Mesodermal cell (in vitro differentiated cells): Measurements from ENCODE around the gene PRKAR1B.
A peak's percentile ranks its signal among the peaks of the same experiment; 100 is the strongest.
"Not testable (repeated sequence)": the region's sequence is repeated elsewhere in the genome, so short reads cannot be mapped to it uniquely, and the experiment has no call there.

ENCODE experiments used
- H3K27ac ChIP-seq: 2 replicates; pipeline ENCODE4 v1.7.0; 2013; ENCODE audit warnings: mild to moderate bottlenecking, low read depth, low read length, moderate library complexity; ENCODE audit not compliant: severe bottlenecking
- H3K36me3 ChIP-seq: 2 replicates; pipeline ENCODE4 v1.7.1; 2013; ENCODE audit warnings: mild to moderate bottlenecking, low read length, moderate library complexity; ENCODE audit not compliant: control insufficient read depth, insufficient read depth
- H3K4me1 ChIP-seq: one replicate; pipeline ENCODE4 v1.7.1; 2013; ENCODE audit warnings: mild to moderate bottlenecking, low read length; ENCODE audit not compliant: insufficient read depth, control insufficient read depth, poor library complexity, severe bottlenecking
- H3K4me3 ChIP-seq: 2 replicates; pipeline ENCODE4 v1.7.0; 2013; ENCODE audit warnings: low read length, control low read depth, mild to moderate bottlenecking; ENCODE audit not compliant: insufficient read depth, poor library complexity, severe bottlenecking; ENCODE audit errors: extremely low read depth
- H3K9me3 ChIP-seq: 2 replicates; pipeline ENCODE4 v1.7.1; 2013; ENCODE audit warnings: mild to moderate bottlenecking, low read length, moderate library complexity; ENCODE audit not compliant: control insufficient read depth
- WGBS, 2 experiments: methylation state at CpG; one replicate each; pipeline ENCODE4 v1.1.5; 2013; ENCODE audit warnings: missing lambda C conversion rate in 2 of 2; ENCODE audit not compliant: insufficient coverage in 2 of 2; 5-methylcytosine and 5-hydroxymethylcytosine counted together

Gene PRKAR1B

DNA sequence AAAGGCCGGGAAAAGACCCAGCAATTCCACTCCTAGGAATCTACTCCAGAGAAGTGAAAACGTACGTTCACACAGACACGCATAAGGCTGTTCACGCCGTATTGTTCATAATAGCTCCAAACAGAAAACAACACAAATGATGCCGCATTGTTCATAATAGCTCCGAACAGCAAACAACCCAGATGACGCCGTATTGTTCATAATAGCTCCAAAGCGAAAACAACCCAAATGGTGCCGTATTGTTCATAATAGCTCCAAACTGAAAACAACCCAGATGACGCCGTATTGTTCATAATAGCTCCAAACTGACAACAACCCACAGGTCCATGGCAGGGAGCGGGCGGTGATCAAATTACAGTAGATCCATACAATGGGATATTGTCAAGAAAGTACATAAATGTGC, 85.8 kb downstream of the PRKAR1B start:
- H3K27ac ChIP-seq = no peak overlapping the region
- 86 to 93% methylated on average over 12 of the region's 16 CpGs for WGBS, 2 experiments
- no peaks in the 10 kb centered on the region for H3K4me1 ChIP-seq
- no peak overlapping the region for H3K4me3 ChIP-seq
- peaks cover 9% of the 10 kb centered on the region for H3K9me3 ChIP-seq
- H3K36me3 ChIP-seq = no peaks in the 10 kb centered on the region

DNA sequence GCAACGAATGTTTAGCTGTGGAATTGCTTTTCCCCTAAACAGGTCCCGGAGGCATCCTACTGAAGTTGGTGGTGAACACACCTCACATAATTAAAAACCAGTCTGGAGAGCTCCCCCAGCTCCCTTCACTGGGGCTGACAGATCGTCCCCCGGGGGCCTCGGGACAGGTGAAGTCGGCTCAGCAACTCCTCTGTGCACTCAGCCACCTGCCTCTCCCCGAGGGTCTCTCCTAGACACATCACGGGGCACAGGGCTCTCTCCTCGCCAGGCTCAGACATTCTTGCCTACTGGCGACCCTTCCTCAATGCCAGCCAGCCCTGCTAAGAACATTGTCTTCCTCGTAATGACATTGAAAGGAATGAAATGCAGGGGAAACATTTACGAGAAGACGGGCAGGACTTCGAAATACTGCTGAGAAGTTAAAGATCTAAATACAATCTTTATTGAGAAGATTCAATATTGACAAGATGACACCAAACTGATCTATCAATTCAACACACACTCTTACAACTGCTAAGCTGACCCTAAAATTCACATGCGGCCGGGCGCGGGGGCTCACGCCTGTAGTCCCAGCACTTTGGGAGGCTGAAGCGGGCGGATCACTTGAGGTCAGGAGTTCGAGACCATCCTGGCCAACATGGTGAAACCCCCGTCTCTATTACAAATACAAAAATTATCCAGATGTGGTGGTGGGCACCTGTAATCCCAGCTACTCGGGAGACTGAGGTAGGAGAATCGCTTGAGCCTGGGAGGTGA, 88.6 kb downstream of the PRKAR1B start:
- Histone ChIP-seq H3K36me3 (no peaks in the 10 kb centered on the region), H3K27ac (no peak overlapping the region), H3K4me3 (no peak overlapping the region), H3K9me3 (no peaks in the 10 kb centered on the region), H3K4me1 (no peaks in the 10 kb centered on the region)
- 91 to 93% methylated on average over 11 to 16 of the region's 25 CpGs for WGBS, 2 experiments

DNA sequence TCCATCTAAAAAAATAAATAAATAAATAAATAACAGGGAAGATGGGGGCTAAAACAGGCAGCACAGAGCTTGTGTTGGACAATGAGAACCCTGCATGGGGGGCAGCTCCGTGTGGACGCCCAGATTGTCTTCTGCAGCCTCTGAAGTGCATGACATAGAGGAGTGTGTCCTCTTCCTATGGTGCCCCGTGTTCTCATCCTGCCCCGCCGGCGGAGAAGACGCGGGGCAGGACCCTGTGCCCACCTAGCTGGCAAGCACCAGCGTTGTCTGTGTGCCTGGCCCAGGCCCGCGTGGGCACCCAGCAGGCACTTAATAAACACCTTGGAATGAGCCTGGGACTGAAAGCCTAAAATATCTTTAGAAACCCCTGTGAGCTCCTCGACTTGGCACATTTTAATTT, 89.3 kb downstream of the PRKAR1B start:
- WGBS, 2 experiments = 93 to 95% methylated on average over 12 of the region's 12 CpGs
- Histone ChIP-seq H3K36me3 (no peaks in the 10 kb centered on the region), H3K4me1 (no peaks in the 10 kb centered on the region), H3K27ac (no peak overlapping the region), H3K4me3 (no peak overlapping the region), H3K9me3 (no peaks in the 10 kb centered on the region)

DNA sequence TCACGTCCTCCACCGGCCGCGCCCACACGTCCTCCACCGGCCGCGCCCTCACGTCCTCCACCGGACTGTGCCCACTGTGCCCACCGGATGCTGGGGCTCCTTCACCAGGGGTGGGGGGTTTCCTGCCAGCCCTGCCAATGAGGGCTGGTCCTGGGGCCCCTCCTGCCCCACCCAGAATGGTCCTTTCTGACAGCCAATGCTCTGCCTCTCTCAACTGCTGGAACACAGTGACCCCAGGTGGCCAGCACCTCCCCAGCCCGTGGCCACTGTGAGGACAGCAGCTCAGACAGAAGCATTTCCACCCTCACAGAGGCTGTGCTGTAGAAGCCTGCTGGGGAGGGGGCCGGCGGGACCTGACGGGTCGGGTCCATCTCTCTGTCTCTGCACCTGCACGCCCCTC, 90.7 kb downstream of the PRKAR1B start:
- Histone ChIP-seq H3K4me3 (no peak overlapping the region), H3K9me3 (no peaks in the 10 kb centered on the region), H3K4me1 (no peaks in the 10 kb centered on the region), H3K27ac (no peak overlapping the region), H3K36me3 (no peaks in the 10 kb centered on the region)
- WGBS, 2 experiments = 93 to 99% methylated on average over 12 to 15 of the region's 17 CpGs

DNA sequence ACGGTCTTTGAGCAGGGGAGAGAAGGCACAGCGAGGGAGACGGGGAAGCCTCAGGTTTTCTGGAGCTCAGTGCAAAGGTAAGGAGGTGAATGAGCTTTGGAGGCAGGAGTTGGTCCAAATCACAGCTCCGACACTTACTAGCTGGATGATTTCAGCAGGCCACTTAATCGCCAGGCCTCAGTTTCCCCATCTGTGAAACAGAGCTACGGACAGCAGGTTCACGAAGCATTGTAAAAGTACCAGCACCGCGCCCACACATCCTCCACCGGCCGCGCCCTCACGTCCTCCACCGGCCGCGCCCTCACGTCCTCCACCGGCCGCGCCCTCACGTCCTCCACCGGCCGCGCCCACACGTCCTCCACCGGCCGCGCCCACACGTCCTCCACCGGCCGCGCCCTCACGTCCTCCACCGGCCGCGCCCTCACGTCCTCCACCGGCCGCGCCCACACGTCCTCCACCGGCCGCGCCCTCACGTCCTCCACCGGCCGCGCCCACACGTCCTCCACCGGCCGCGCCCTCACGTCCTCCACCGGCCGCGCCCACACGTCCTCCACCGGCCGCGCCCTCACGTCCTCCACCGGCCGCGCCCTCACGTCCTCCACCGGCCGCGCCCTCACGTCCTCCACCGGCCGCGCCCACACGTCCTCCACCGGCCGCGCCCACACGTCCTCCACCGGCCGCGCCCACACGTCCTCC, 91.2 kb downstream of the PRKAR1B start:
- 97 to 98% methylated on average over 3 to 7 of the region's 81 CpGs for WGBS, 2 experiments
- H3K9me3 ChIP-seq, H3K36me3 ChIP-seq, H3K27ac ChIP-seq, H3K4me3 ChIP-seq, H3K4me1 ChIP-seq: not testable (repeated sequence)

DNA sequence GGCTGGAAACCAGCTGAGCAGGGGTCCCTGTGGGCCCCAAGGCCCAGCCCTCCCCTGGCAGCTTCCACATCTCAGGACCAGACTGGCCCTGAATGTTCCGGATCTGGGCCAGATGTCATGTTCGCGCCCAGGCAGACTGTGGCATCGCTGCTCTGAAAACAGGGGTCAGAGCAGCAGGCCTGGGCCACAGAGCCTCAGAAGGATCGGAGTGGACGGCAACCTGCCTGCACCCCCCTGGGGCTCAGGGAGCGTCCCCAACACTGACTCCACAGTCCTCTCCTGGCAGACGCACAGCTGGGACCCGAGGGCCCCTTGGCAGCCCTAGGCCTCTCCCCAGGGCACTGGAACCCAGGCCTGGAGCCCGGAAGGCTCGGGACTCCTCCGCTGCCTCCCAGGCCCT, 91.9 kb downstream of the PRKAR1B start:
- Histone ChIP-seq H3K27ac (peak overlapping the region; percentile 10), H3K4me3 (no peak overlapping the region), H3K9me3 (no peaks in the 10 kb centered on the region), H3K4me1 (no peaks in the 10 kb centered on the region), H3K36me3 (no peaks in the 10 kb centered on the region)
- WGBS, 2 experiments = 84 to 93% methylated on average over 8 to 9 of the region's 12 CpGs

DNA sequence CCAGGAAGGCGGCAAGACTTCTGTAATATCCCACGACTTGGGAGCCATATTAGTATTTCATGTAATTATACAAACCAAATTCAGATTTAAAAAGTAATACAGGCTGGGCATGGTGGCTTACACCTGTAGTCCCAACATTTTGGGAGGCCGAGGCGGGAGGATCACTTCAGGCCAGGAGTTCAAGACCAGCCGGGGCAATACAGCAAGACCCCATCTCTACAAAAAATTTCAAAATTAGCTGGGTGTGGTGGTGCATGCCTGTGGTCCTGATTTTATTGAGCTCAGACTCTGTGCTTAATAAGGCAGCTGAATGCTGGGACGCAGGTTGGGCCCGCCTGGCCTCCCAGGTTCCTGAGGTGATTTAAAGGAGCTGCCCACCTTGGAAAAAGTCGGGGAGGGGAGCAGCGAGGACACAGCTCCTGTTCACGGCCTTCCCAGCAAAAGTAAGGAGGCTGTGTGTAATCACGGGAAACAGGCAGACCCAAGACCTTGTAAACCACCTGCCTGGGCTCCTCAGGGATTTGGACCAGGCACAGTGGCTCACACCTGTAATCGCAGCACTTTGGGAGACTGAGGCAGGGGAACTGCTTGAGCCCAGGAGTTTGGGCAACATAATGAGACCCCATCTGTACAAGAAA, 93.6 kb downstream of the PRKAR1B start:
- no peaks in the 10 kb centered on the region for H3K9me3 ChIP-seq
- H3K4me1 ChIP-seq = no peaks in the 10 kb centered on the region
- H3K4me3 ChIP-seq = no peak overlapping the region
- no peaks in the 10 kb centered on the region for H3K36me3 ChIP-seq
- H3K27ac ChIP-seq = no peak overlapping the region
- 93 to 94% methylated on average over 5 to 7 of the region's 12 CpGs for WGBS, 2 experiments

DNA sequence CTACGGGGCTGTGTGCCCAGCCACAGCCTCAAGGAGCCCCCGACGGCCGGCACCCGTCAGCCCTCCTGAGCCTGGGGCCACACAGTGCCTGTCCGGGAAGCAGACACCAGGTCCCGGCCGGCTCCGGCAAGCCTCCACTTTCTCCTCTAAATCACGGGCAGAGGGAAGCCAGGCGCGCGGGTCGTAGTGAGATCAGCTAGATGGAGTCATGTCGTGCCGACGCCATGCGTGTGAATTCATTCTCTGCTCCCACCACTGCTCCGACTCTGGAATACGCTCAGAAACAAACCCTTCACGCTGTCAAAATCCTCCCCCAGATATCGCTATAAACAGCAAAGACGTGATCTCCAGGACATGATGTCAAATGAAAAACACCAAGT, 94.3 kb downstream of the PRKAR1B start:
- WGBS, 2 experiments = 92 to 95% methylated on average over 23 of the region's 23 CpGs
- Histone ChIP-seq H3K4me1 (no peaks in the 10 kb centered on the region), H3K4me3 (no peak overlapping the region), H3K9me3 (no peaks in the 10 kb centered on the region), H3K27ac (no peak overlapping the region), H3K36me3 (no peaks in the 10 kb centered on the region)

DNA sequence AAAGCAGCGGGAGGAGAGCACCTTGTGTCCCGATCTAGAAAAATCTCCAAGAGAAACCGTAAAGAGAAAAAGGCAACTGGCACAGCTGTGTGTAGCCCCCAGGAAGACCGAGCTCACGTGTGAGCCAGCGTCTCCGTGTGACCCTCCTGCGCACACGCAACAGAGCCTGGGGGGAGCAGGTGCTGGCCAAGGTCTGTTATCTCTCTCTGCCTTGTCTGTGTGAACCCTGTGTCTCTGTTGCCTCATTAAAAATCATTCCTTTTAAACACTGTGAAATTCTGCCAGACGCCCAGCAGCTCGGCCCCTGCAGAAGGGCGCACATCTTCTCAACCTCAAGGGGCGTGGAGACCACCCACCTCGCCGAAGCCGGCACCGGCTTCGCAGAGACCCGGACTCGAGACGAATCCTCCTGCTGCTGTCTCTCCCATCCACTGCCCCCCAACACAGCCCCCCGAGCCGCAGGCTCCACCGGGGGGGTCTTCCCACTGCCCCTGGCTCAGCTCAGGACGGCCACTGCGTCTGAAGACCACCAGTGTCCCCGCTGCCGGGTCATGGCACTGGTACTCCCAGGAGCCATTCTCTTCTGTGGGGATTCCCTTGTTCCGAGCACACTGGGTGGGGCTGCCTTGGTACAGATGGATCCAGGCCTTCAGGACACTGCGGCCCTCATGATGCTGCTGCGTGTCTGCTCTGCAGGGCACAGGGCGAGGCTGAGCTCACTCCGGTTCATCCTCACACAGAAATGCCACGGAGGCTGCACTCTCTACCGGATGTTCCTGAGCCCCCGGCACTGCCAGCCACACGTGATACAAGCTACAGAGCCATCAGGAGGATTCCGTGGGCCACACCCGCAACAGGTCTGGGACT, 94.9 kb downstream of the PRKAR1B start:
- WGBS, 2 experiments = 92 to 96% methylated on average over 35 to 36 of the region's 39 CpGs
- no peaks in the 10 kb centered on the region for H3K36me3 ChIP-seq
- H3K9me3 ChIP-seq = no peaks in the 10 kb centered on the region
- no peak overlapping the region for H3K4me3 ChIP-seq
- H3K4me1 ChIP-seq = no peaks in the 10 kb centered on the region
- H3K27ac ChIP-seq = no peak overlapping the region

DNA sequence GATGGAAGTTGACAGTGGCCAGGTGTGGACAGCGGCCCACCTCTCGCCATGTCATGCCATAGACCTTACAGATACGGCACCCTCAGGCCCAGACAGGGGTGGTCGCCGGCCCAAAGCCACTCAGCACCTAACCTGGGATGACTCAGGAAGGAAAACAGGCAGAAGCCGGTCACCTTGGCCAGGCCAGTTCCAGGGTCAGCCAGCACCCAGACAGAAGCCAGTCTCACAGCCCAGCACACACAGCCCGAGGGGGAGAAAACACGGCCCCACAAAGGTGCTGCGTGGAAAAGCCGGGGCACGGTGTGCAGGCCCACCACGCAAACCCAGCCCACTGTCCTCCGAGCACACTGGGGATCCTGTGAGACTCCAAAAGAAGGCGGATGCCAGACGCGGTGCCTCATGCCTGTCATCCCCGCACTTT, 95.8 kb downstream of the PRKAR1B start:
- no peak overlapping the region for H3K27ac ChIP-seq
- no peaks in the 10 kb centered on the region for H3K36me3 ChIP-seq
- no peaks in the 10 kb centered on the region for H3K4me1 ChIP-seq
- 96 to 100% methylated on average over 16 to 17 of the region's 17 CpGs for WGBS, 2 experiments
- peaks cover 2% of the 10 kb centered on the region for H3K9me3 ChIP-seq
- H3K4me3 ChIP-seq = no peak overlapping the region
